T-helper 22 cell (primary cell): ENCODE measurements around the gene PDE4DIP.
A peak's percentile ranks its signal among the peaks of the same experiment; 100 is the strongest.
"Not testable (repeated sequence)": the region's sequence is repeated elsewhere in the genome, so short reads cannot be mapped to it uniquely, and the experiment has no call there.

Experiments used
- DNase-seq: peaks from one replicate; pipeline ENCODE4 v3.0.0-alpha.2; 2020; ENCODE audit warnings: low read depth

The PDE4DIP gene

DNA sequence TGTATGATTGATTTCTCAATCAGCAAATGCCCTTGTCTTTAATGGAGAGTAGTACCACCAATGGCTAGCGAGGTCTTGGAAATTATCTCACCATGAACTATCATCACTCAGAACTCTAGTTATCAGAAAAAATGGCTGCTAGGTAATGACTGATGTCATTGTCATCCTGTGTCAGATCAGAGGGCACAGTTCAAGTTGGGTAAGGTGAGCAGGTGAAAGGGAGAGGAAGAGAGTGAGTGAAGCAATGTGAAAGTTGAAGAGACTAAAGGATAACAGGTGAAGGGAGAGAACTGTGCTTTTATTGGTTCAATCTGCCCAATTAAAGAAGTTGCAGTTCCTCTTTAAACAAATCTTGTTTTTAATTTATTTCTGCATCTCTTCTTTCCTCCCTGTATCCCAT lies 76.8 kb downstream of the PDE4DIP start:
- DNase-seq, result not testable (repeated sequence)

DNA sequence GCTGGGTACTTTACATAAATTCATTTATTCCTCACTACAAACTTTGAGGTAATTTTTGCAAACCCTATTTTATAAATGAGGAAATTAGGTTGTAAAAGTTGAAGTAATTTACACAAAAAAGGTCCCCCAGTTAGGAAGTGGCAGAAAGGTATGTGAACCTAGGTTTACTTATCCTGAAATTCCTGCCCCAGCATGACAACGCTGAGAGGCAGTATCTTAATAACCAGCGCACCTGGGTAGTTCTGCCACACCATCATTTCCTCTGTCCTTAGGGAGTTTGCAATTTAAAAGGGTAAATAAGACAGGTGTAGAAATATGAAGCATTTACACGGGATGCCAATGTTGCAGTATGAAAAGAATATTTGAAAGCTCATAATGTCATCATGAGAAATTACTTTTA lies 79.6 kb downstream of the PDE4DIP start:
- DNase-seq, result not testable (repeated sequence)

DNA sequence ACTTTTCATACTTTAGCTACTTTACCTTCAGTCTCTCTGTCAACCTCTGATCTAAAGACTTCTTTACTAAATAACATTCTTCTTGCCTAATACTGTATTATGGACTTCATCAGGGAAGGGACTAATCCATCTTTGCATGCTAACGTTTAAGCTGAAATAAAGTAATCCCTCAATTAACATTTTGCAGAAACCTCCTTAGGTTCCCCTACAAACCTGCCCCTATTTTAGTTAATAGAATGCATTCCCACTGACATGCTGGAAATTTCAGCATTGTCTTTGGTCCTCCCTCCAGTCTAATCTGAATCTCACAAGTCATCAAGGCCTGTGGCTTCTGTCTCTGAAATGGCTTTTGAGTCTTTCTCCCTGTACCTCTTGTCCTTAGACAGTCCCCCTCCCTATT lies 83.4 kb downstream of the PDE4DIP start:
- DNase-seq, result not testable (repeated sequence)

DNA sequence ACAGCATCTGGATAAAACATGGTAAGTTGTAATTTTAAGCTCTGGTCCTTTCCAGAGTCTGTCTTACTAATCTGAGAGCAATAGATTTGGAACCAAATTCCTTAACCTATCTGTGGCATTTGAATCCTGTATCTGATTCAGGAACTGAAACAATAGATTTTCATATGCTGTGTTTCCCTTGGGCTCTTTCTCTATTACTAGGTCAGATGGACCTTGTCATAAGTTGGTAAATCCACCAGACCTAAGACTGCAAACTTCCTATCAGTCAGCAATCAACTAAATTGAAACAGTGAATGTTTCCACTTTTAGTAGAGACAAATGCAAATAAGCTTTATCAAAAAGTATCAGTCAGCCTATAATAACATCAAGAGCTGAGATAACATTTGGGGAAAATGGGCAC lies 85.0 kb downstream of the PDE4DIP start:
- DNase-seq, result not testable (repeated sequence)

DNA sequence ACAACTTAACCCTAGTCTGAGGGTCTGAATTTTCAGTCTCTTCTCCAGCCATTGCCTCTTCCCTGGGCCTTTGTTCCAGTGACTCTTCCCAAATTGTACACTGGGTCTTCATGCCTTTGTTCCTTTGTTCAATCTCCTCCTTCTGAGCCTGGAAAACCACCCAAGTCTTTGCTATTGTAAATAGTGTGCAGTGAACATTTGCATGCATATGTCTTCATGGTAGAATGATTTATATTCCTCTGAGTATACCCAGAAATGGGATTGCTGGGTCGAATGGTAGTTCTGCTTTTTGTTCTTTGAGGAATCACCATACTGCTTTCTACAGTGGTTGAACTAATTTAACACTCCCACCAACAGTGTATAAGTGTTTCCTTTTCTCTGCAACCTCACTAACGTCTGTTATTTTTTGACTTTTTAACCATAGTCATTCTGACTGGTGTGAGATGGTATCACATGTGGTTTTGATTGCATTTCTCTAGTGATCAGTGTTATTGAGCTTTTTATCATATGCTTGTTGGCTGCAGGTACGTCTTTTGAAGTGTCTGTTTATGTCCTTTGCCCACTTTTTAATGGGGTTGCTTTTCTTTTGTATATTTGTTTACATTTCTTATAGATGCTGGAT lies 91.3 kb downstream of the PDE4DIP start:
- DNase-seq, result not testable (repeated sequence)

DNA sequence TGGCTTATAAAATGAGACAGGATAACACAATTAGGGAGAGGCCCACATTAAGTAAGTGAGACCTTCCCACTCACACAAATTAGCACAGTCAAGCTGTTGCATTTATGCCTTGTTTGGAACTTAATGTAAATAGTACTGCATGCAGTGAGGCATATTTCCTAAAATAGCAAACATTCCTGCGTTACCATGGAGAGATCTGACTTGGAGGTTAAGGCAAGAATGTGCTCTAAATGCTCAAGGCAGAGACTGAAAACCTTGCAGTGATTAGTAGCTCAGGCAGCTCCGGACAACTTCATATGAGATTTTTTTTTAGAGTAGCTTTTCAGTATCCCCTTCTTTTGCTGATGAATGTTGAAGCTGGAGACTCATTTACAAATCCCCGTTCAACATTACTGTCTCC lies 98.7 kb downstream of the PDE4DIP start:
- not testable (repeated sequence) for DNase-seq

DNA sequence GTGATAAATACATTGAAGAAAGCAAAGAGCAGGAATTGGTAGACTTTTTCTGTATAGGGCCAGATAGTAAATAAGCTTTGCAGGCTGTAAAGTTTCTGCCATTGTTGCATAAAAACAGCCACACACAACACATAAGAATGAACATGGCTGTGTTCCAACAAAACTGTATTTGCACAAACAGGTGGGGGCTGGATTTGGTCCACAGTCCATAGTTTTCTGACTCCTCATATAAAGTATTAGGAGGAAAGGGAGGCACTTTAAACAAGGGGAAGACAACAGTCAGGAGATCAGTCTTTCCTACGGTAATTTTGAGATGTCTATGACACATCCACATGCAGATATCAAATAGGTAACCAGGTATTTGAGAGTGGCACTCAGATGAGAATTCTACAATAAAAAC lies 100.9 kb downstream of the PDE4DIP start:
- not testable (repeated sequence) for DNase-seq

DNA sequence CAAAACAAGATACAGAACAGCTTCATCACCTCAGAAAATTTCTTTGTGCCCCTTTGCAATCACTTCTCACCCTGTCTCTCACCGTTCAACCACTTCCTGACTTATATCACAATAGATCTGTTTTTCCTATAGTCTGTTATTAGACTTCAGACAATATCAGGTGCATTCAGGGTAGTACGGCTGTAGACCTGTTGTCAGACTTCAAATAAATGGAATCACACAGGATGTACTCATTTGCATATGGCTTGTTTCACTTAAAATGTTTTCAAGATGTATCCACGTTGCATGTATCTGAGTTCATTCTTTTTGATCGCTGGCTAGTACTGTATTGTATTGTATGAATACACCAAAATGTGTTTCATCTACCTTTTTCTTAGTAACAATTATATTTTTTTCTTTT lies 104.5 kb downstream of the PDE4DIP start:
- DNase-seq, result not testable (repeated sequence)

DNA sequence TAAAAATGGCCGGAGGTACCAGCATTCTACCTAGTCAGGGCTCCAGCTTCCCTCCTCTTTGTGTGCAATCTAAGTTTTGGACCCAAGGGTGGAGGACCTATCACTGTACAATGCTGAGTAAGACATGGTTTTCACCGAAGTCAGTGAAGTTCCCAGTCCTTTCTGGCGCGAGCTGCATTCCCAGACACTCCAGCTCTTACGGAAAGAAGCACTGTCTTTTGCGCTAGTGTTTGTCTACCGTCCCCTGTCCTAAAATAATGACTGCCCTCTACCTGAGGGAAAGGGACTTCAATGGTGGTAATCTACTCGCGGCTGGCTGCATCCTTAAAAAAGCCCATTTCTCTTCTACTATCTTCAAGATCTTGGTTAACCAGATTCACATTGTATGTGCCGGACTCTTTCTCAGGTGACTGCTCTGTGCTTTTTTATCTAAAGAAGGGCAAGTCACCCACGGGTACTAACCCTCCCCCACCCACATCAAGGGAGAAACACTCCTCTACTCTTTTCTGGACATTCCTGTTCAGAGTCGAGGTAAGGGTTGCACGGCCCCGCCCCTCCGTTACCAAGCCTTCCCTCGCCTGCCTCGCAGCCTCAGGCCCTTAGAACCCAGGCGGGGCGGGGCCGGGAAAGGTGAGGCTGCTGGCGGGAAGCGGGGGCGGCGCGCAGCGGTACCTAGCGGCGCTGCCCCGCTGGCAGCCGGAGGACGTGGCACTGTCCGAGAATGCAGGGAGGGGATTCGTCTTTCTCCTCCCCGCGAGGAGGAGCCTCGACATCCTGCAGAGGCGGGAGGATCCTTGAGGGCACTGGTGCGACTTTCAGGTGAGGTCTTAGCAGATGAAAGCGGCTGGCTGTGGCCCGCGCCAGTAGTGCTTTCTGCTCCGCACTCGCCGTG lies 107.4 kb downstream of the PDE4DIP start:
- DNase-seq, result peak; percentile 59

DNA sequence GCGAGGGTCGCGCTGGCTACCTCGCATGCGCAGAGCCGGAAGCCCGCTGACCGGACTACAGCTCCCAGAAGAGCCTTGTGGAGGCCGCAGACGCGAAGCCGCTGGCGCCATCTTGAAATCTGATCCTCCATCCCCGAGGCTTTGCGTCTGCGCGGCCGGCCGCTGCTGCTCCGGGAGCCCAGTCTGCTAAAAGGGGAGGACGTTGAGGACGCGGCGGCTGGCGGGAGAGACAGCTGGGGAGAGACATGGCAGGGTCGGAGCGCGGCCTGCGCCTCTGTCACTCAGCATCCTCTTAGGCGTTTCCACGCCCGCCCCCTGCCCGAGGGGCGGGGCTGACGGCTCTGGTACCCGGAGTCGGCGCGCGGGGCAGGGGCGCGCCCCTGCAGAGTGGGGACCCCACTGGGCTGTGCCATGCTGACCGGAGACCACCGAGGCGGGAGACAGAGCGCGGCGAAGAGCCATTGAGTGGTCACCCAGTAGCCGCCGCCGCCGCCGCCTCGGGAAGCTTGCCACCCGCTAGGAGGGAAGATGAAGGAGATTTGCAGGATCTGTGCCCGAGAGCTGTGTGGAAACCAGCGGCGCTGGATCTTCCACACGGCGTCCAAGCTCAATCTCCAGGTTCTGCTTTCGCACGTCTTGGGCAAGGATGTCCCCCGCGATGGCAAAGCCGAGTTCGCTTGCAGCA lies 108.2 kb downstream of the PDE4DIP start:
- peak; percentile 39 for DNase-seq

DNA sequence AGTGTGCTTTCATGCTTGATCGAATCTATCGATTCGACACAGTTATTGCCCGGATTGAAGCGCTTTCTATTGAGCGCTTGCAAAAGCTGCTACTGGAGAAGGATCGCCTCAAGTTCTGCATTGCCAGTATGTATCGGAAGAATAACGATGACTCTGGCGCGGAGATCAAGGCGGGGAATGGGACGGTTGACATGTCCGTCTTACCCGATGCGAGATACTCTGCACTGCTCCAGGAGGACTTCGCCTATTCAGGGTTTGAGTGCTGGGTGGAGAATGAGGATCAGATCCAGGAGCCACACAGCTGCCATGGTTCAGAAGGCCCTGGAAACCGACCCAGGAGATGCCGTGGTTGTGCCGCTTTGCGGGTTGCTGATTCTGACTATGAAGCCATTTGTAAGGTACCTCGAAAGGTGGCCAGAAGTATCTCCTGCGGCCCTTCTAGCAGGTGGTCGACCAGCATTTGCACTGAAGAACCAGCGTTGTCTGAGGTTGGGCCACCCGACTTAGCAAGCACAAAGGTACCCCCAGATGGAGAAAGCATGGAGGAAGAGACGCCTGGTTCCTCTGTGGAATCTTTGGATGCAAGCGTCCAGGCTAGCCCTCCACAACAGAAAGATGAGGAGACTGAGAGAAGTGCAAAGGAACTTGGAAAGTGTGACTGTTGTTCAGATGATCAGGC lies 108.8 kb downstream of the PDE4DIP start:
- DNase-seq, result not testable (repeated sequence)

DNA sequence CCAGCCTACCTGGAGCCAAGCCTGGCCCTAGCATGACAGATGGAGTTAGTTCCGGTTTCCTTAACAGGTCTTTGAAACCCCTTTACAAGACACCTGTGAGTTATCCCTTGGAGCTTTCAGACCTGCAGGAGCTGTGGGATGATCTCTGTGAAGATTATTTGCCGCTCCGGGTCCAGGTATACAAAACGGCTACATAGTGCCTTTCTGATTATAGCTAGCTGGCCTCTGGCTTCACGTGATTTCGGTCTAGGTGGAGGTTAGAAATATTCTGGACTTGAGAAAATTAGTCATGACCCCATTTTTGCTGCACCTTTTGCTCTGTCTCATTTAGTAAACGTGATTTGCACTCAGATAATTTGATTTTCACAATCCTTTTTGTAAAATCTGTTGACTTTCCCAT lies 109.5 kb downstream of the PDE4DIP start:
- DNase-seq, result not testable (repeated sequence)

DNA sequence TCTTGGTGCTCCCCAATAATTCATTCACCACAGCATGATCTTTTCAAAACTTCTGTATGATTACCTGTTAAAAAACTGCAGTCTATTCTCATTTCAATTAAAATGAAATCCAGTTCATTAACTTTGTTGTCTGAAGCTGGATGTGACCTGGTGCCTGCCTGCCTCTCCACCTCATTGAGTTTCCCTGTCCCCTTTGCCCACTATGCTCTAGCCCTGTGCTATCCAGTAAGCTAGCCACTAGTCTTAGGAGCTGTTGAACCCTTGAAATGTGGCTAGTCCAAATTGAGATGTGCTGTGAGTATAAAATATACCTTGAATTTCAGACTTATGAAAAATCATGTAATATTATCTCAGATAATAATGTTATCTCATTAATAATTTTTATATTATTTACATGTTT lies 114.1 kb downstream of the PDE4DIP start:
- not testable (repeated sequence) for DNase-seq

DNA sequence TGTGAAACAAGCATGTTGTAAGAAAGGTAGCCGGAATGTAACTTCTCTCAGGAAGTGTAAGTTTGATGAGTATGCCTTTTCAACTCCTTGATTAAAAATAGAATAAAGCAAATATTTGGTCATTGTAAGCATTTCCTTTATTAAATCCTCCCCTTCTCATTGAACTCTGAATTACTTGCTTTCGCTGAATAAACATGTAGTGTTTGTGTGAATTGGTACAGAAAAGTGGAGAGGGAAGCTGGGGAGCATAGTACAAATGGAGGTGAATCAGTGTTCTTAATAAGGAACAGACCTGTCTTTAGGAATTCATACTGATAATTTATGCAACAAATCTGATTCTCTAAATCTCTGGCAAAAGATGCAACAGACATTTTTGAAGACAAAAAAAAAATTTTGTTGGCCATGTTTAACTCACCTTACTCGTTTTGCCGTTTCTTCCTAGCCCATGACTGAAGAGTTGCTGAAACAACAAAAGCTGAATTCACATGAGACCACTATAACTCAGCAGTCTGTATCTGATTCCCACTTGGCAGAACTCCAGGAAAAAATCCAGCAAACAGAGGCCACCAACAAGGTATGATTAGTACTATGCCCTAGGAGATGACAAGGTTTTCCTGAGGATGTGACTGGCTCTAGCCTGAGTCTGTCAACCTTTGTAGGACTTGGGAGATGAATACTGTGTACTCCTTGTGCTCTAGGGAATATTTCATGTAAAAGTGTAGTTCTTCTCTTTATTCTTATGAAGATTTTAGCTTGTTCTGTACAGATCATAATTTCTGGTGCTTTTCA lies 116.2 kb downstream of the PDE4DIP start:
- not testable (repeated sequence) for DNase-seq

DNA sequence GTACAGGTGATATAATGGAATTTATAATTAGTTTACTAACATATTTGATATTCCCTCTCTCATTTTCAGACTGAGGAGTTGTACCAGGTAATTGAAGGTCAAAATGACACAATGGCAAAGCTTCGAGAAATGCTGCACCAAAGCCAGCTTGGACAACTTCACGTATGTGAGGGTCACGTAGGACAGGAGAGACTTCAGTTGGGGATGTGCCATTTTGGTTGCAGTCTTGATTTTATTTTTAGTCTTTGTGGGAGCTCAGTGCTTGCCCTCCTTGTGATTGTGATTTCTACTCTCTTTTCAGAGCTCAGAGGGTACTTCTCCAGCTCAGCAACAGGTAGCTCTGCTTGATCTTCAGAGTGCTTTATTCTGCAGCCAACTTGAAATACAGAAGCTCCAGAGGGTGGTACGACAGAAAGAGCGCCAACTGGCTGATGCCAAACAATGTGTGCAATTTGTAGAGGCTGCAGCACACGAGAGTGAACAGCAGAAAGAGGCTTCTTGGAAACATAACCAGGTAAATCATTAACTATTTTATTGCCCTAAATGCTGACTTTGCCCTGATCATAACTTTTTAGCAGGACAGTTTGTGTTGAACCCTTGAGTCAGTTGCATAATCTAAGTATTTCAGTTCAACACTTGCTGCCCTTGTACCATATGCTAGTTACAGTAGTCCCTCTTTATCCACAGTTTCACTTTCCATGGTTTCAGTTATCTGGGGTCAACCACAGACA lies 118.1 kb downstream of the PDE4DIP start:
- DNase-seq, result not testable (repeated sequence)

DNA sequence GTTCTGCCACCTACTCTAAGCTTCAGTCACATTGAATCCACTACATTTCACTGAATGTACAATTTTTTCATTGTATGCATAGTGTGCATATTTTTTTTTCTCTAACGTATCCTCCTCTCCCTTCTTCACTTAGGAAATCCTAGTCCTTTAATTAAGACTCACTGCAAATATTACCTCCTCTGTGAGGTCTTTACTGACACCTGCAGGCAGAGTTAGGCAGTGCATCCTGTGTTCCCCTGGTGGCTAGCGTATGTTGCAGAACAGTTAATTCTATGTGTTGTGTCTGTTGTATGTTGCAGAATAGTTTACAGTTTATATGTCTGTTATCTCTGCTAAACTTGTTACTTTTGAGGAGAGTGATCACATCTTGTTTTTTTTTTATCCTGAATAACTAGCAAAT lies 121.9 kb downstream of the PDE4DIP start:
- DNase-seq, result not testable (repeated sequence)

DNA sequence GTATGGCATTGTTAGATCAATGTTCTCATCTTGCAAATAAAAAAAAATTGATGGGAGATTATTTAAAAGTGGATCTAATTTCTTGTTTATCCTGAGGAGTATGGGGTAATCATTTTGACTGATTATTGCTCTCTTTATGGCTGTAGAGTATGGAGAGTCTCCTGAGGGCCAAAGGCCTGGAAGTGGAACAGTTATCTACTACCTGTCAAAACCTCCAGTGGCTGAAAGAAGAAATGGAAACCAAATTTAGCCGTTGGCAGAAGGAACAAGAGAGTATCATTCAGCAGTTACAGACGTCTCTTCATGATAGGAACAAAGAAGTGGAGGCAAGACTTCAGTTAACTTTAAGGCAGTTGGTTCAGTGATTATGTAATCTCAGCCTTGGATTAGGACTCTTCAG lies 123.4 kb downstream of the PDE4DIP start:
- DNase-seq, result not testable (repeated sequence)

DNA sequence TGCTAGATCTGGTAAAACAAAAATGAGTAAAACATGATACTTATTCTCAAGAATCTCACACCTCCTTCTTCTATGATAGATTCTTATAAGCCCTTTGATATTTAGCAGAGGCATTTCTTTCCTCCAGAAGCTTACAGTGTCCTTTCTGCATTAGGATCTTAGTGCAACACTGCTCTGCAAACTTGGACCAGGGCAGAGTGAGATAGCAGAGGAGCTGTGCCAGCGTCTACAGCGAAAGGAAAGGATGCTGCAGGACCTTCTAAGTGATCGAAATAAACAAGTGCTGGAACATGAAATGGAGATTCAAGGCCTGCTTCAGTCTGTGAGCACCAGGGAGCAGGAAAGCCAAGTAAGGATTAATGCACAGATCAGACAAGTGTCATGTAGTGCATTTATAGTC lies 124.5 kb downstream of the PDE4DIP start:
- not testable (repeated sequence) for DNase-seq

DNA sequence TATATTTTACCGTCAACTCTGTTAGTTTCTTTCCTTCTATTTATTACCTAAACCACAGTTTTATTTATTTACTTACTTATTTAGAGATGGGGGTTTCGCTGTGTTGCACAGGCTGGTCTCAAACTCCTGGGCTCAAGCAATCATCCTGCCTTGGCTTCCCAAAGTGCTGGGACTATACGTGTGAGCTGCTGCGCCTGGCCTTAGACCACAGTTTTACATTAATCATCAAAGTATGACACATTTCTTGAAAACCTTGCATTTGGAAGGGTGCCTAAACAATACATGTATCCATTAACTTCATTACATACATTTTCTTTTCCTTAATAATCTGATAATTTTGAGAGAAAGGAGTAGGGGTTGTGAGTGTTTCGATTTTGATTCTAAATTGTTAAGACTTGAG lies 124.9 kb downstream of the PDE4DIP start:
- not testable (repeated sequence) for DNase-seq

DNA sequence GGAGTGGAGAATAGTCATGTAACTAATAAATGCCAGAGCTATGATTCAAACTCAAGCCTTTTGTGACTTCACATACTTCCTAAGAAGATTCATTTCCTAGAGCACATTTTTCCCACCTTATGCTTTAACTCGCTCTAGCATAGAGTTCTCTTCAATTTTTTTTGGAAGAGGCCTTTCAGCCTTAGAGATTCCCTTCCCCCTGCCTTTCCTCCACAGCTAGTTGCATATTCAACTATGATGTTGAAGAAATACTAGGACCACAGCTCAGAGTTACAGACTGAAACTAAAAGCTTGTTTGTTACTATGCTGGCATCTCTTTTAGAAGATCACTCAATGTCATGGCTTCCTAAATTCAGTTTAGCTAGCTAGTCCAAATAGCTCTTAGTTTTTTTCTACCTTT lies 131.2 kb downstream of the PDE4DIP start:
- not testable (repeated sequence) for DNase-seq
